ENCODE measurements around the gene MARCHF3.

Gene MARCHF3

GRCh38 chr5:126836778-126837177, 193.6 kb downstream of the MARCHF3 start:
- Histone ChIP-seq H3K4me3 (ENCODE audit: low read length) (no peak overlapping the region), H3K9me3 (replicated peaks; ENCODE audit: insufficient read depth, low read length) (no peaks in the 10 kb centered on the region), H3F3A (ENCODE audit: insufficient read depth, low read length) (0 out of 2 replicates have a peak, but pooled peaks cover 2% of the 10 kb centered on the region), H3K4me1 (ENCODE audit: low read length) (no peaks in the 10 kb centered on the region), H3K27ac (ENCODE audit: low read length) (no peak overlapping the region), H4K20me1 (ENCODE audit: insufficient read depth, low read length) (no peaks in the 10 kb centered on the region), H3K9ac (ENCODE audit: low read length) (no peak overlapping the region), H2AFZ (ENCODE audit: low read length) (no peak overlapping the region), H3K79me2 (ENCODE audit: low read length) (peaks cover 15% of the 10 kb centered on the region), H3K4me2 (ENCODE audit: low read depth, low read length) (no peak overlapping the region), H3K36me3 (replicated peaks; ENCODE audit: insufficient read depth, low read length) (peaks cover 15% of the 10 kb centered on the region; the same call in 1 of the 2 replicates), H3K9me2 (replicated peaks; ENCODE audit: insufficient read depth, low read length) (no peaks in the 10 kb centered on the region), H3K27me3 (replicated peaks; ENCODE audit: insufficient read depth, low read length) (no peaks in the 10 kb centered on the region)
- TF ChIP-seq EZH2phosphoT487 (IDR thresholded peaks at IDR 0.05; ENCODE audit: low read length) (no peak), EZH2 (optimal IDR thresholded peaks at IDR 0.05; ENCODE audit: low read depth, low read length) (no peak)
- TF ChIP-seq, protein P1, sequence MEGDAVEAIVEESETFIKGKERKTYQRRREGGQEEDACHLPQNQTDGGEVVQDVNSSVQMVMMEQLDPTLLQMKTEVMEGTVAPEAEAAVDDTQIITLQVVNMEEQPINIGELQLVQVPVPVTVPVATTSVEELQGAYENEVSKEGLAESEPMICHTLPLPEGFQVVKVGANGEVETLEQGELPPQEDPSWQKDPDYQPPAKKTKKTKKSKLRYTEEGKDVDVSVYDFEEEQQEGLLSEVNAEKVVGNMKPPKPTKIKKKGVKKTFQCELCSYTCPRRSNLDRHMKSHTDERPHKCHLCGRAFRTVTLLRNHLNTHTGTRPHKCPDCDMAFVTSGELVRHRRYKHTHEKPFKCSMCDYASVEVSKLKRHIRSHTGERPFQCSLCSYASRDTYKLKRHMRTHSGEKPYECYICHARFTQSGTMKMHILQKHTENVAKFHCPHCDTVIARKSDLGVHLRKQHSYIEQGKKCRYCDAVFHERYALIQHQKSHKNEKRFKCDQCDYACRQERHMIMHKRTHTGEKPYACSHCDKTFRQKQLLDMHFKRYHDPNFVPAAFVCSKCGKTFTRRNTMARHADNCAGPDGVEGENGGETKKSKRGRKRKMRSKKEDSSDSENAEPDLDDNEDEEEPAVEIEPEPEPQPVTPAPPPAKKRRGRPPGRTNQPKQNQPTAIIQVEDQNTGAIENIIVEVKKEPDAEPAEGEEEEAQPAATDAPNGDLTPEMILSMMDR (IDR thresholded peaks at IDR 0.05; ENCODE audit: low read length): no peak
- no peak for DNase-seq

DNA sequence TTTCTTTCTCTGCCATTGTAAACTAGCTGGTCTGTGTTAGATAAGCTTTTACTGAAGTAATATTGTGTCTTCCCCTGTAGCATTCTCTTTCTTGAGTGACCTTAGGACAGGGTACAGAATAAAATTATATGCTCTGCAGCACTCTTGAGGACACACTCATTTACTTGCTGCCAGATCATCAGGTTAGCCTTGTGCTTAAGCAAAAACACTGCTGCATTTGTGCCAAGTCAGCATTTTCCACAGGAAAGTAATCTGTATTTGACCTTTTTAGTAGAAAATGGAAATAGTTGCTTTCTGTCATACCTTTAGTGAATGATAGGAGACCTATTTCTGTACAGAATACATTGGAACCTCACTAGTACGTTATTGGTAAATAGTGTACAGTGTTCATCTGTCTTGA, 199.2 kb downstream of the MARCHF3 start:
- no peaks in the 10 kb centered on the region for H3K27me3 ChIP-seq (replicated peaks; ENCODE audit: insufficient read depth, low read length)
- no peaks in the 10 kb centered on the region for H4K20me1 ChIP-seq (ENCODE audit: insufficient read depth, low read length)
- no peaks in the 10 kb centered on the region for H3F3A ChIP-seq (ENCODE audit: insufficient read depth, low read length)
- H3K79me2 ChIP-seq (ENCODE audit: low read length): peaks cover 66% of the 10 kb centered on the region
- no peak overlapping the region for H3K9ac ChIP-seq (ENCODE audit: low read length)
- H3K27ac ChIP-seq (ENCODE audit: low read length): no peak overlapping the region
- no peaks in the 10 kb centered on the region for H3K9me3 ChIP-seq (replicated peaks; ENCODE audit: insufficient read depth, low read length)
- H3K4me1 ChIP-seq (ENCODE audit: low read length): no peaks in the 10 kb centered on the region
- no peak overlapping the region for H2AFZ ChIP-seq (ENCODE audit: low read length)
- TF ChIP-seq, protein P1 (IDR thresholded peaks at IDR 0.05; ENCODE audit: low read length): no peak
- TF ChIP-seq EZH2 (optimal IDR thresholded peaks at IDR 0.05; ENCODE audit: low read depth, low read length) (no peak), EZH2phosphoT487 (IDR thresholded peaks at IDR 0.05; ENCODE audit: low read length) (no peak)
- no peak overlapping the region for H3K4me3 ChIP-seq (ENCODE audit: low read length)
- H3K9me2 ChIP-seq (replicated peaks; ENCODE audit: insufficient read depth, low read length): no peaks in the 10 kb centered on the region
- peaks cover 23% of the 10 kb centered on the region for H3K36me3 ChIP-seq (replicated peaks; ENCODE audit: insufficient read depth, low read length)
- H3K4me2 ChIP-seq (ENCODE audit: low read depth, low read length): no peak overlapping the region
- DNase-seq: peak; percentile 19

DNA sequence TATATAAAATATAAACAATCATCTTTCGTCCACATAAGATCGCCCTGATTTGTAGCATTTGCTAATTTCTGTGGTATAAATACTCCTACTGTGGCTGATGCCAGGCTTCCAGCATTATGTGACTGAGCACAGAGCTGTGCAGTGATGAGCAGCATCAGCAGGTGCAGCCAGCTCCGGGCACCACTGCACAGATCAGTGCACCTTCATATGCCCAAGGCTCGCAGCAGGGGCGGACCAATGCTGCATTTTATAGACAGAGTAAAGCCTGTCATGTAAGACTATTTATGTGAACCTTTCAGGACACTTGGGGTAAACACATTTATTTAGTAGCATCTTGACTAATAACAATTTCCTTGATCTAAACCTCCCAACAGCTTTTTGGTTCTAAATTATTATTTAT, 200.3 kb downstream of the MARCHF3 start:
- H3K9ac ChIP-seq (ENCODE audit: low read length): no peak overlapping the region
- H3K36me3 ChIP-seq (replicated peaks; ENCODE audit: insufficient read depth, low read length): peaks cover 27% of the 10 kb centered on the region
- peaks cover 76% of the 10 kb centered on the region for H3K79me2 ChIP-seq (ENCODE audit: low read length)

More for the DNA sequence above, 200.3 kb downstream of the MARCHF3 start:
- Histone ChIP-seq H3F3A (ENCODE audit: insufficient read depth, low read length) (no peaks in the 10 kb centered on the region), H3K4me3 (ENCODE audit: low read length) (no peak overlapping the region), H3K9me3 (replicated peaks; ENCODE audit: insufficient read depth, low read length) (no peaks in the 10 kb centered on the region), H3K27me3 (replicated peaks; ENCODE audit: insufficient read depth, low read length) (no peaks in the 10 kb centered on the region), H3K27ac (ENCODE audit: low read length) (no peak overlapping the region), H3K4me1 (ENCODE audit: low read length) (no peaks in the 10 kb centered on the region), H2AFZ (ENCODE audit: low read length) (no peak overlapping the region), H4K20me1 (ENCODE audit: insufficient read depth, low read length) (no peaks in the 10 kb centered on the region), H3K4me2 (ENCODE audit: low read depth, low read length) (no peak overlapping the region), H3K9me2 (replicated peaks; ENCODE audit: insufficient read depth, low read length) (no peaks in the 10 kb centered on the region)
- no peak for DNase-seq
- TF ChIP-seq, protein P1 (IDR thresholded peaks at IDR 0.05; ENCODE audit: low read length): no peak
- no peak for TF ChIP-seq EZH2 (optimal IDR thresholded peaks at IDR 0.05; ENCODE audit: low read depth, low read length)
- TF ChIP-seq EZH2phosphoT487 (IDR thresholded peaks at IDR 0.05; ENCODE audit: low read length): no peak

All from MM.1S (cell line).